RPMI7951 (cell line): ENCODE data around the gene KLK5. TPM values are rescaled to one million over a fixed set of nuclear protein-coding genes. Genes with fewer than 3 reads are reported as not detected.
"Not testable (repeated sequence)": the region's sequence is repeated elsewhere in the genome, so short reads cannot be mapped to it uniquely, and the experiment has no call there.

Source experiments
- DNase-seq: peaks from one replicate; pipeline ENCODE4 v3.0.0-alpha.2; 2012; ENCODE audit warnings: low read depth
- total RNA-seq: library from RNA; depleted of rRNA; stranded (reverse); fragments of >200 nt; shearing (Covaris generic); gene quantifications from 2 replicates; pipeline ENCODE4 v1.2.3, GENCODE V29; 2014; rRNA removed

Gene KLK5, protein sequence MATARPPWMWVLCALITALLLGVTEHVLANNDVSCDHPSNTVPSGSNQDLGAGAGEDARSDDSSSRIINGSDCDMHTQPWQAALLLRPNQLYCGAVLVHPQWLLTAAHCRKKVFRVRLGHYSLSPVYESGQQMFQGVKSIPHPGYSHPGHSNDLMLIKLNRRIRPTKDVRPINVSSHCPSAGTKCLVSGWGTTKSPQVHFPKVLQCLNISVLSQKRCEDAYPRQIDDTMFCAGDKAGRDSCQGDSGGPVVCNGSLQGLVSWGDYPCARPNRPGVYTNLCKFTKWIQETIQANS
- not detected in 2 replicates for total RNA-seq

GRCh38 chr19:50952910-50953309 is at the start of gene KLK5:
TSS of gene KLK5 (minus strand) at chr19:50953038. CDS start at chr19:50952657, 381 bp downstream.
- no peak for DNase-seq

DNA sequence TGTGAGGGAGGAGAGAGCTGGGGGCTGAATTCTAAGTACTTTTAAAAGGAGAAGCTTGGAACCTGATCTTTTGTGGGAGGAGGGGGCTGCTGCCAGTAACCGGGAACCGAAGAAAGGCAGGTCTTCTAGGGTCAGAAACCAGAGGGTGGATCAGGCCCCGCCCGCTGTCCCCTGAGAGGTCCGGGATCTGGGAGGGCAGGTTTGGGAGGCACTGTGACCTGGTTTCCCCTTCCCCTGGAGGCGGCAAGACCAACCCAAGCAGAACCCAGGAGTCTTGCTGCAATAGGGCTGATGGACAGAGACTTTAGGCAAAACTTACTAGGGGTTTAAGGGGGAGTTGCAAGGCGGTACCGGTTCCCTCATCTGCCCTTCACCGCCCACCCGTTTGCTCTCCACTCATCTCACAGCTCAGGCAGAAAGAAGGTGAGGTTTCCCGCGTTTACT is 49.3 kb upstream of the KLK5 start:
- DNase-seq = no peak

DNA sequence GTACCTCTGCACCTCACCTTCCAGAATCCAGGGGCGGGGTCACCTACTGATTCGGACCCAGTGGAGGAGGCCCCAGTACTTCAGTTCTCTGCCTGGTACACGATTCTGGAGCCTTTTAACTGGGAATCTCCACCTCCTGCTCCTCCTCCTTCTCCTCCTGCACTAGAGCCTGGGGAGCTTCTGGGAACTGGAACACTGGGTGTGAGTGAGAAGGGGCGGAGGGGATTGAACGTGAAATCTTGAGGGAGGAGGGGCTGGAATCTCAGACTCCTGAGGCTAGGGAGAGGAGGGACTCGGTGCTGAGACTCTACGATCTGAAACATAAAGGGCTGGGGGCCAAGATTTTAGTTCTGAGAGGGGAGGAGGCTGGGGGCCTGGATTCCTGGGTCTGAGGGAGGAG is 48.7 kb upstream of the KLK5 start, which contains the start of gene KLK8:
Gene KLK8, minus strand, starts transcription at position 90 of the 400 bp plus-strand sequence. CDS start 437 bp downstream, outside the sequence.
- no peak for DNase-seq

- DNase-seq = no peak
Observed at GRCh38 chr19:51000981-51001380, 48.1 kb upstream of the KLK5 start.

DNA sequence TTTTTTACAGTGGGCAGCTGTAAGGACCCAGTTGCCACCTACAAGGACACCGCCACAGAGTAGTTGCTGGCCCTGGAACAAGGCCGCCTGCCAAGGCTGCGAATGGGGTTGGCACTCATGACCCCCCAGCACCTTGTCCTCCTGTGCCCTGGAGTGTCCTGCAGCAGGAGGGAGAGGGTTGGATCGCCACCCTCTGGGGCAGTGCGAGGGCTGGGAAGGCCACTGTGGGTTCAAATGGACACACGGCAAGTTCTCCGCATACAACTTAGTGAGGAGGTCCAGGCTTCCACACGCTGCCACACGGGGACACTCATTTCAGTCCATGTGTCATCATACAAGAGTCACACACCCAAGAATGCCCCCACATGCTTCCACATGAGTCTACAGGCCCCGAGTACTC is 47.6 kb upstream of the KLK5 start:
- DNase-seq = no peak

DNA sequence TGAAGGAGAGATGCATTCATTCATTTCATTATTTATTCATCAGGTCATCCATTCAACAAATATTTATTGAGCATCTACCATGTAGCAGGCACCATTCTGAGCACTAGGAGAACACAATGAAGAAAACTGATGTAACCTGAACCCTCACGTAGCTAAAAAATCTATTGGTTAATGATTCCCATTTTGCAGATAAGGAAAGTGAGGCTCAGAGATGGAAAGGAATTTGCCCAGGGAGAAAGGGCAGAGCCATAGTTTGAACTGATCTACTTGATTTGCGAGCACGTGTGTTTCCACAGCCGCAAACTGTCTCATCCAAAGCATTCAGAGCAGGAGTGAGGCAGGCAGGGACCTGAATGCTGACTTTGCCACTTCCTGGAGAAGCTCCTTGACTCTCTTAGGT is 45.8 kb upstream of the KLK5 start:
- no peak for DNase-seq

DNA sequence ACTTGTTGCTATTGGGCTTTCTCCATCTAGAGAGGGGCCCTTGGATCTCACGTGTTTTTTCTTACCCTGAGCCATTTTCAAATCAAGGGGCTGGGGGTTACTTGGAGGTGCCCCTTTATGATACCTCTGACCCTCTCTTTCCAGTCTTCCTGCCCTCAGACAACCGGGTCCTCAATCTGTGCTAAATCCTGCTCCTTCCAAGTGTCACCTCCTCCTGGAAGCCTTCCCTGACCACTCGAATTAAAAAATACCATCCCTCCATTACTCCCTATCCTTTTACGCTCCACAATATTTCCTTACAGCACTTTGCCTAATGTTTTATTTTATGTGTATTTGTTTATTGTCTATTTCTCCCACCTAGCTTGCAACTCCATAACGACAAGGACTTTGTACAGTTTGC is 45.2 kb upstream of the KLK5 start:
- DNase-seq = no peak

DNA sequence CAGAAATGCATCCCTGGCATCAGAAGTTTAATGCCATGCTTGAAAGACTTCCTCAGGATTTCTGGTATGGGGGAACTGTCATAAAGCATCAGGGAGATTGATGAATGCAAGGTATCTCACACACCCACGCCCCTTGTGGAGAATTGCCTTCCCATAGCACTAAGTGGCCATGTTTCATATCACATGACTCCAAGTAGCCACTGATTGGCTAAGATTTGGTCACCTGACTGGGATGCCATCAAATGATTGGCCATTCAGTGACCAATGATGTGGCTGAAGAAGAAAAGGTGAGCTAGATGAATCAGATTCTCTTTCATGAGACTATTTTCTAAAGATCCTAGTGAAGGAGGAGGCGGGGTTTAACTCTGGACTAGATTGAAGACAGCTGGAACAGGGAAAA is 41.3 kb upstream of the KLK5 start:
- DNase-seq = peak; percentile 11

DNA sequence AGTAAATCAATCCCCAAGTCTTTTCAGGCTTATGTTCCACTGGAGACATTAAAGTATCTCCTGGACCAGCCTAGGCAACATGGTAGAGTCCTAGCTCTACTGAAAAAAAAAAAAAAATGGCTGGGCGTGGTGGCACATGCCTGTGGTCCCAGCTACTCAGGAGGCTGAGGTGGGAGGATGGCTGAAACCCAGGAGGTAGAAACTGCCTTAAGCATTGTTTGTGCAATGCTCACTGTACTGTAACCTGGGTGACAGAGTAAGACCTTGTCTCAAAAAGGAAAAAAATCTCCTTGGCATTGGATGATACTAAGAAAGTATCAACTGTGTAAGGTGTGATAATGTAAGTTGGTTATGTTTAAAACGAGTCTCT is 39.8 kb upstream of the KLK5 start:
- DNase-seq = no peak

- not testable (repeated sequence) for DNase-seq
Observed at GRCh38 chr19:50984416-50984815, 31.6 kb upstream of the KLK5 start.

DNA sequence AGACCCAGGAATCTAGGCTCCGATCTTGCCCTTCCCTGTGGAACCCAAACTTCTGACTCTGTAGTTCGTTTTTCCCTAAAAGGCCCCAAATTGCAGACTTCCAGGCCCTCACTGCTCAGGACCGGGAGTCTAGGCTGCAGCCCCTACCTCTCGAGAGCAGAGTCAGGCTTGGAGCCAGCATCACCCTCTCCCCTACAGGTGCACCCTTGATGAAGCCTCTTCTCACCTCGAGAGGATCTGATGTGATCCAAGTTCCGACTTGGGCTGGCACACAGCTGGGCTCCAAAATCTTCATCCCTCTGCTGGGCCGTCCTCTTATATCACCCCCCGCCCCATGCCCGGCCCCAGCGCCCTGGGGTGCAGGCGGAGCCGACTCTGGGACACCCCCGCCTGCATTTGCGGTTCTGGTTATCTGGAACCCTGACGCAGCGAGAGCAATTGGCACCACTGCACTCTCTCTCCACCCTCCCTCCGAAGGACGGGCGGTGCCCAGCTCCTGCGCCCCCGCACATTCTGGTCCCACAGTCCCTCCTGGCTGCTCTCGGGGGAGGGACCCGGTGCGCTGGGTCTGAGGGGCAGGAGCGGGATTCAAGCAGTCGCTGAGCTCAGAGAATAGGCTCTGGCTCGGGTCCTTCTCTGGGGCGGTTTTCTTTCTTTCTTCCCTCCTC is 30.9 kb upstream of the KLK5 start, which contains the start of gene KLK7:
Gene KLK7, minus strand, starts transcription at position 293 of the 668 bp plus-strand sequence. CDS start 1,518 bp downstream, outside the sequence.
- no peak for DNase-seq

- DNase-seq = no peak
Observed at GRCh38 chr19:50982186-50982585, 29.3 kb upstream of the KLK5 start.

DNA sequence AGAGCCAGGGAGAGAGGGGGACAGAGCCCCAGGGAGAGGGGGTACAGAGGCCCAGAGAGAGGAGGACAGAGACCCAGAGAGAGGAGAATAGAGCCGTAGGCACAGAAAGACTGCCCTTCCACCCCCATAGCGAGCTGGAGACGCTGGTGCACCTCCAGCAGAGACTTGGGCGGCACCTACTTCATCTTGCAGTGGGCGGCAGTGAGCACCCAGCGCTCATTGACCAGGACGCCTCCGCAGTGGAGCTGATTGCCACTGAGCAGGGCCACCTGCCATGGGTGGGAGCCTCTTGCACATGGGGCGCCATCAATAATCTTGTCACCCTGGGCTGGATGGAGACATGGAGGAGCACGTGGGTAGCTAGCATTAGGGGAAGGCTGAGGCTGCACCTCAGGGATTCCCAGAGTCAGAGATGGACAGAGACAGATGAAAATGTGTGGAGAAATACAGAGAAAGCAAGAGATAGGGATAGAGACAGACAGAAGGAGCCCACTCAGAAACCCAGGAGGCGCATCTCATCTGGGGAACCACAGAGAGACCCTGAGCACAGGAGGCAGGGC is 28.8 kb upstream of the KLK5 start:
- DNase-seq = no peak

GRCh38 chr19:50980208-50980607 is 27.4 kb upstream of the KLK5 start:
- no peak for DNase-seq

DNA sequence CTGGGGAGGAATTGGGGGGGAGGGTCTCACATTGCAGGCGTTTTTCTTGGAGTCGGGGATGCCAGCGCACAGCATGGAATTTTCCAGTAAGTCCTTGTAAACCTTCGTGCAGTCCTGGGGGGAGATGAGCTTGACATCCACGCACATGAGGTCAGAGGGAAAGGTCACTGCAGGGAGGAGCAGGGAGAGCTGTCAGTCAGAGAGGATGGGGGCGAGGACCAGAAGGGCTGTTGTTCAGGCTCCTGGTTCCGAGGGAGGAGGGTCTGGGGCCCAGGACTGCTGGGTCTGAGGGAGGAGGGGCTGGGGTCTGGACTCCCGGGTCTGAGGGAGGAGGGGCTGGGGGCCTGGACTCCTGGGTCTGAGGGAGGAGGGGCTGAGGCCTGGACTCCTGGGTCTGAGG is 26.9 kb upstream of the KLK5 start:
- DNase-seq = no peak

- DNase-seq = no peak
Observed at GRCh38 chr19:50978772-50979390, 26.0 kb upstream of the KLK5 start.

DNA sequence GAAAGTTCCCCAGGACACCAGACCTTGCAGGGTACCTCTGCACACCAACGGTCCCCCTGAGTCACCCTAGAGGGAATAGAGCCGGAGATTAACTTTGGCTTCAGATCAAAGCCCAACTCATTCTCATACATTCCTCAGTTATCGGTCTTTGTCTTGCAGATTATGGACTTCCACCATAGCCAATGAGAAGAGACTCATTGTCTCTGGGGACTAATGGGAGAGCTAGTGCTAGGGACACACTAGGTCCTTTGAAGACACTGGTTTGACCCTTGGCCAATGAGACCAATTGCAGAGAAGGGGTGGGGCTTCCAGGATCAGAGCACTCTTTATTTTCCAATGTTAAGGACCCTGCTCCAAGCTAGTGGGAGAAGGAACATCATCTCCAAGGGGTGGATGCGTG is 24.8 kb upstream of the KLK5 start:
- no peak for DNase-seq

- DNase-seq = peak; percentile 16
Observed at GRCh38 chr19:50975766-50976165, 22.9 kb upstream of the KLK5 start.

DNA sequence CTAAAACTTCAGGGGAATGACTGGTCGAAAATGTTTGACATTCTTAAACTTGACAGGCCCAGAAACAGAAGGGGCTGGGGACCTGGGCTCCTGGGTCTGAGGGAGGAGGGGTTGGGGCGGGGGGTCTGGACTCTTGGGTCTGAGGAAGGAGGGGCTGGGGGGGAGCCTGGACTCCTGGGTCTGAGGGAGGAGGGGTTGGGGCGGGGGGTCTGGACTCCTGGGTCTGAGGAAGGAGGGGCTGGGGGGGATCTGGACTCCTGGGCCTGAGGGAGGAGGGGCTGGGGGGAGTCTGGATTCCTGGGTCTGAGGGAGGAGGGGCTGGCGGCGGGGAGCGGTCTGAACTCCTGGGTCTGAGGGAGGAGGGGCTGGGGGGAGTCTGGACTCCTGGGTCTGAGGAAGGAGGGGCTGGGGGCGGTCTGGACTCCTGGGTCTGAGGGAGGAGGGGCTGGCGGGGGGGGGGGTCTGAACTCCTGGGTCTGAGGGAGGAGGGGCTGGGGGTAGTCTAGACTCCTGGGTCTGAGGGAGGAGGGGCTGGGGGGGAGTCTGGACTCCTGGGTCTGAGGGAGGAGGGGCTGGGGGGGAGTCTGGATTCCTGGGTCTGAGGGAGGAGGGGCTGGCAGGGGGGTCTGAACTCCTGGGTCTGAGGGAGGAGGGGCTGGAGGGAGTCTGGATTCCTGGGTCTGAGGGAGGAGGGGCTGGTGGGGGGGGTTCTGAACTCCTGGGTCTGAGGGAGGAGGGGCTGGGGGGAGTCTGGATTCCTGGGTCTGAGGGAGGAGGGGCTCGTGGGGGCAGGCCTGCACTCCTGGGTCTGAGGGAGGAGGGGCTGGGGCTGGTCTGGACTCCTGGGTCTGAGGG is 22.1 kb upstream of the KLK5 start:
- no peak for DNase-seq

- DNase-seq = no peak
Observed at GRCh38 chr19:50972795-50973376, 20.0 kb upstream of the KLK5 start.

GRCh38 chr19:50969810-50970209 is 17.0 kb upstream of the KLK5 start:
- not testable (repeated sequence) for DNase-seq
